Measurements from ENCODE around the gene GRID1.

GRCh38 chr10:85864173-85864549 is 502.4 kb downstream of the GRID1 start:
- TF ChIP-seq POLR2A (IDR thresholded peaks at IDR 0.05; ENCODE audit: low read length): no peak
- TF ChIP-seq GATA1 (IDR thresholded peaks at IDR 0.05; ENCODE audit: low read depth, low read length): no peak

All from erythroblast (primary cell).